Astrocyte of the spinal cord (primary cell): ENCODE data around the gene ASTN2.

Experiments used
- DNase-seq: peaks from one replicate; pipeline ENCODE4 v3.0.0; 2011; ENCODE audit warnings: low read depth, low spot score
- H3K4me3 ChIP-seq: 2 replicates; pipeline ENCODE4 v1.5.1; 2011; ENCODE audit warnings: low read depth, mild to moderate bottlenecking, low read length, moderate library complexity
- CTCF ChIP-seq: IDR thresholded peaks from 2 replicates; pipeline ENCODE4 v1.5.1; 2012; ENCODE audit warnings: low read depth, mild to moderate bottlenecking, low read length, inconsistent platforms
- in situ Hi-C: cut with HindIII; loops from 2 replicates; pipeline ENCODE4 v1.10.0; 2017; ENCODE audit warnings: low sequenced_read_pairs

ASTN2 gene

GRCh38 chr9:117435630-117436261, 20.9 kb upstream of the ASTN2 start:
- H3K4me3 ChIP-seq: no peak overlapping the region
- no peak for DNase-seq
- no peak for TF ChIP-seq CTCF
- in situ Hi-C loops: no loop called here

- in situ Hi-C loops: no loop called here
- no peak for DNase-seq
- TF ChIP-seq CTCF: no peak
- H3K4me3 ChIP-seq: no peak overlapping the region
Observed at GRCh38 chr9:117434566-117434965, 19.7 kb upstream of the ASTN2 start.

- no peak for TF ChIP-seq CTCF
- no peak overlapping the region for H3K4me3 ChIP-seq
- DNase-seq: no peak
- in situ Hi-C loops: no loop called here
Observed at GRCh38 chr9:117430813-117431212, 16.0 kb upstream of the ASTN2 start.

- no peak for DNase-seq
- in situ Hi-C loops: no loop called here
- TF ChIP-seq CTCF: no peak
- no peak overlapping the region for H3K4me3 ChIP-seq
Observed at GRCh38 chr9:117427357-117427913, 12.6 kb upstream of the ASTN2 start.

GRCh38 chr9:117425566-117425965, 10.7 kb upstream of the ASTN2 start:
- in situ Hi-C loops: no loop called here
- no peak for DNase-seq
- TF ChIP-seq CTCF: no peak
- H3K4me3 ChIP-seq: no peak overlapping the region

GRCh38 chr9:117424291-117424690, 9.4 kb upstream of the ASTN2 start:
- H3K4me3 ChIP-seq: no peak overlapping the region
- DNase-seq: no peak
- TF ChIP-seq CTCF: no peak
- in situ Hi-C loops: no loop called here
